Measurements from ENCODE around the gene SLC39A9.

- TF ChIP-seq SP1 (CRISPR knock-in tag; conservative IDR thresholded peaks at IDR 0.05) (no peak), CTCF (IDR thresholded peaks at IDR 0.05) (no peak), ZNF263 (CRISPR knock-in tag; IDR thresholded peaks at IDR 0.05; ENCODE audit: low read depth) (no peak), NR2C2 (CRISPR knock-in tag; IDR thresholded peaks at IDR 0.05) (no peak), NFE2L1 (CRISPR knock-in tag; IDR thresholded peaks at IDR 0.05) (no peak)
Observed at GRCh38 chr14:69449216-69449615, 50.7 kb downstream of the SLC39A9 start.
